Measurements from ENCODE around the gene RAB3A. TPM values are rescaled to one million over a fixed set of nuclear protein-coding genes. Genes with fewer than 3 reads are reported as not detected.

The RAB3A gene
- total and polyA plus RNA-seq, 9 of the 15 experiments (the other 6 are each of a cell fraction or from before 2014, with no cell fraction given) = 0.17 to 5.1 (median 0.90) TPM; not detected in 1

DNA sequence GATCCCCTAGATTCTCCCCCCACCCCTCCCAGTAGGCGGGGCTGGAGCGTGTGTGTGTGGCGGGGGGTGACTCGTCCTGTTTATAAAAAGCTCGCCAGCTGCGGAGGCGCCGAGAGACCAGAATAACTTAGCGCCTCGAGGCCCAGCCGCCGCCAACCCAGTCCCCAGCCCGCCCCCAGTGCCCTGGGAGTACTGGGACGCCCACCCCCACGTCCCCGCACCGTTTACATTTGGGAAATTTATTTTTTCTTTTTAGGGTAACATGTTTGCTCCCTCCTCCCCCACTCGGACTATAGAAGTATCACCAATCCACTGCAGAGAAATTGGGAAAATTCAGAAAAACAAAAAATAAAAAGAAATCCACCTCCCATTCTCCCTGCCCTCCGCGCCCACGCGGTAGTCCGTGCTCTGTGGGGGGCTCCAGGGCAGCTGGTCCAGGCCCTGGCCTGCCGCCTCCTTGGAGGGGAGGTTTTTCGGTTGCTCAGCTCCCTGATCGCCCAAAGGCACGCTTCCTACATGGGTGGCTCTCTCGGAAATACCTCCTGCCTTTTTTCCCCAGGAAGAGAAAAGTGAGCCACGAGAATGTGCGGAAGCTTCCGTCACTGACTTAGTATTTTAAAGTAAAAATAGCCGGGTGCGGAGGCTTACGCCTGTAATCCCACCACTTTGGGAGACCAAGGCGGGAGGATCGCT lies 1.5 kb upstream of the RAB3A start (continued):
- TF ChIP-seq, protein P1, sequence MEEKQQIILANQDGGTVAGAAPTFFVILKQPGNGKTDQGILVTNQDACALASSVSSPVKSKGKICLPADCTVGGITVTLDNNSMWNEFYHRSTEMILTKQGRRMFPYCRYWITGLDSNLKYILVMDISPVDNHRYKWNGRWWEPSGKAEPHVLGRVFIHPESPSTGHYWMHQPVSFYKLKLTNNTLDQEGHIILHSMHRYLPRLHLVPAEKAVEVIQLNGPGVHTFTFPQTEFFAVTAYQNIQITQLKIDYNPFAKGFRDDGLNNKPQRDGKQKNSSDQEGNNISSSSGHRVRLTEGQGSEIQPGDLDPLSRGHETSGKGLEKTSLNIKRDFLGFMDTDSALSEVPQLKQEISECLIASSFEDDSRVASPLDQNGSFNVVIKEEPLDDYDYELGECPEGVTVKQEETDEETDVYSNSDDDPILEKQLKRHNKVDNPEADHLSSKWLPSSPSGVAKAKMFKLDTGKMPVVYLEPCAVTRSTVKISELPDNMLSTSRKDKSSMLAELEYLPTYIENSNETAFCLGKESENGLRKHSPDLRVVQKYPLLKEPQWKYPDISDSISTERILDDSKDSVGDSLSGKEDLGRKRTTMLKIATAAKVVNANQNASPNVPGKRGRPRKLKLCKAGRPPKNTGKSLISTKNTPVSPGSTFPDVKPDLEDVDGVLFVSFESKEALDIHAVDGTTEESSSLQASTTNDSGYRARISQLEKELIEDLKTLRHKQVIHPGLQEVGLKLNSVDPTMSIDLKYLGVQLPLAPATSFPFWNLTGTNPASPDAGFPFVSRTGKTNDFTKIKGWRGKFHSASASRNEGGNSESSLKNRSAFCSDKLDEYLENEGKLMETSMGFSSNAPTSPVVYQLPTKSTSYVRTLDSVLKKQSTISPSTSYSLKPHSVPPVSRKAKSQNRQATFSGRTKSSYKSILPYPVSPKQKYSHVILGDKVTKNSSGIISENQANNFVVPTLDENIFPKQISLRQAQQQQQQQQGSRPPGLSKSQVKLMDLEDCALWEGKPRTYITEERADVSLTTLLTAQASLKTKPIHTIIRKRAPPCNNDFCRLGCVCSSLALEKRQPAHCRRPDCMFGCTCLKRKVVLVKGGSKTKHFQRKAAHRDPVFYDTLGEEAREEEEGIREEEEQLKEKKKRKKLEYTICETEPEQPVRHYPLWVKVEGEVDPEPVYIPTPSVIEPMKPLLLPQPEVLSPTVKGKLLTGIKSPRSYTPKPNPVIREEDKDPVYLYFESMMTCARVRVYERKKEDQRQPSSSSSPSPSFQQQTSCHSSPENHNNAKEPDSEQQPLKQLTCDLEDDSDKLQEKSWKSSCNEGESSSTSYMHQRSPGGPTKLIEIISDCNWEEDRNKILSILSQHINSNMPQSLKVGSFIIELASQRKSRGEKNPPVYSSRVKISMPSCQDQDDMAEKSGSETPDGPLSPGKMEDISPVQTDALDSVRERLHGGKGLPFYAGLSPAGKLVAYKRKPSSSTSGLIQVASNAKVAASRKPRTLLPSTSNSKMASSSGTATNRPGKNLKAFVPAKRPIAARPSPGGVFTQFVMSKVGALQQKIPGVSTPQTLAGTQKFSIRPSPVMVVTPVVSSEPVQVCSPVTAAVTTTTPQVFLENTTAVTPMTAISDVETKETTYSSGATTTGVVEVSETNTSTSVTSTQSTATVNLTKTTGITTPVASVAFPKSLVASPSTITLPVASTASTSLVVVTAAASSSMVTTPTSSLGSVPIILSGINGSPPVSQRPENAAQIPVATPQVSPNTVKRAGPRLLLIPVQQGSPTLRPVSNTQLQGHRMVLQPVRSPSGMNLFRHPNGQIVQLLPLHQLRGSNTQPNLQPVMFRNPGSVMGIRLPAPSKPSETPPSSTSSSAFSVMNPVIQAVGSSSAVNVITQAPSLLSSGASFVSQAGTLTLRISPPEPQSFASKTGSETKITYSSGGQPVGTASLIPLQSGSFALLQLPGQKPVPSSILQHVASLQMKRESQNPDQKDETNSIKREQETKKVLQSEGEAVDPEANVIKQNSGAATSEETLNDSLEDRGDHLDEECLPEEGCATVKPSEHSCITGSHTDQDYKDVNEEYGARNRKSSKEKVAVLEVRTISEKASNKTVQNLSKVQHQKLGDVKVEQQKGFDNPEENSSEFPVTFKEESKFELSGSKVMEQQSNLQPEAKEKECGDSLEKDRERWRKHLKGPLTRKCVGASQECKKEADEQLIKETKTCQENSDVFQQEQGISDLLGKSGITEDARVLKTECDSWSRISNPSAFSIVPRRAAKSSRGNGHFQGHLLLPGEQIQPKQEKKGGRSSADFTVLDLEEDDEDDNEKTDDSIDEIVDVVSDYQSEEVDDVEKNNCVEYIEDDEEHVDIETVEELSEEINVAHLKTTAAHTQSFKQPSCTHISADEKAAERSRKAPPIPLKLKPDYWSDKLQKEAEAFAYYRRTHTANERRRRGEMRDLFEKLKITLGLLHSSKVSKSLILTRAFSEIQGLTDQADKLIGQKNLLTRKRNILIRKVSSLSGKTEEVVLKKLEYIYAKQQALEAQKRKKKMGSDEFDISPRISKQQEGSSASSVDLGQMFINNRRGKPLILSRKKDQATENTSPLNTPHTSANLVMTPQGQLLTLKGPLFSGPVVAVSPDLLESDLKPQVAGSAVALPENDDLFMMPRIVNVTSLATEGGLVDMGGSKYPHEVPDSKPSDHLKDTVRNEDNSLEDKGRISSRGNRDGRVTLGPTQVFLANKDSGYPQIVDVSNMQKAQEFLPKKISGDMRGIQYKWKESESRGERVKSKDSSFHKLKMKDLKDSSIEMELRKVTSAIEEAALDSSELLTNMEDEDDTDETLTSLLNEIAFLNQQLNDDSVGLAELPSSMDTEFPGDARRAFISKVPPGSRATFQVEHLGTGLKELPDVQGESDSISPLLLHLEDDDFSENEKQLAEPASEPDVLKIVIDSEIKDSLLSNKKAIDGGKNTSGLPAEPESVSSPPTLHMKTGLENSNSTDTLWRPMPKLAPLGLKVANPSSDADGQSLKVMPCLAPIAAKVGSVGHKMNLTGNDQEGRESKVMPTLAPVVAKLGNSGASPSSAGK (IDR thresholded peaks at IDR 0.05) = peak; percentile 14; the same call in 1 of the 2 replicates
- TF ChIP-seq XRCC5 (IDR thresholded peaks at IDR 0.05; ENCODE audit: low read depth, low read length) (no peak), STAT5B (CRISPR knock-in tag; IDR thresholded peaks at IDR 0.05) (no peak), GABPA (tag; conservative IDR thresholded peaks at IDR 0.05; ENCODE audit: low read depth) (no peak), HNRNPK (IDR thresholded peaks at IDR 0.05; ENCODE audit: low read depth, low read length, poor library complexity, severe bottlenecking) (no peak), PHF8 (IDR thresholded peaks at IDR 0.05; ENCODE audit: borderline replicate concordance, low read length) (peak; percentile 28; the same call in 1 of the 2 replicates), KLF13 (tag; IDR thresholded peaks at IDR 0.05; ENCODE audit: borderline replicate concordance, low read depth) (no peak), NFXL1 (CRISPR knock-in tag; IDR thresholded peaks at IDR 0.05) (no peak), MCM2 (IDR thresholded peaks at IDR 0.05; ENCODE audit: low read depth) (no peak), ZNF644 (tag; IDR thresholded peaks at IDR 0.05; ENCODE audit: low read depth) (no peak), THRAP3 (IDR thresholded peaks at IDR 0.05; ENCODE audit: borderline replicate concordance) (0 out of 2 replicates have a peak, but pooled peaks have one; percentile 20), WHSC1 (IDR thresholded peaks at IDR 0.05; ENCODE audit: low read length) (no peak), FOXJ3 (CRISPR knock-in tag; IDR thresholded peaks at IDR 0.05) (no peak), ZKSCAN3 (CRISPR knock-in tag; IDR thresholded peaks at IDR 0.05) (no peak), SMARCC2 (IDR thresholded peaks at IDR 0.05; ENCODE audit: low read depth) (0 out of 2 replicates have a peak, but pooled peaks have one; percentile 11)
- TF ChIP-seq, protein P2, sequence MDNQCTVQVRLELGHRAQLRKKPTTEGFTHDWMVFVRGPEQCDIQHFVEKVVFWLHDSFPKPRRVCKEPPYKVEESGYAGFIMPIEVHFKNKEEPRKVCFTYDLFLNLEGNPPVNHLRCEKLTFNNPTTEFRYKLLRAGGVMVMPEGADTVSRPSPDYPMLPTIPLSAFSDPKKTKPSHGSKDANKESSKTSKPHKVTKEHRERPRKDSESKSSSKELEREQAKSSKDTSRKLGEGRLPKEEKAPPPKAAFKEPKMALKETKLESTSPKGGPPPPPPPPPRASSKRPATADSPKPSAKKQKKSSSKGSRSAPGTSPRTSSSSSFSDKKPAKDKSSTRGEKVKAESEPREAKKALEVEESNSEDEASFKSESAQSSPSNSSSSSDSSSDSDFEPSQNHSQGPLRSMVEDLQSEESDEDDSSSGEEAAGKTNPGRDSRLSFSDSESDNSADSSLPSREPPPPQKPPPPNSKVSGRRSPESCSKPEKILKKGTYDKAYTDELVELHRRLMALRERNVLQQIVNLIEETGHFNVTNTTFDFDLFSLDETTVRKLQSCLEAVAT (IDR thresholded peaks at IDR 0.05) = peak in 1 of 2 experiments; percentile 80; a peak in 2 of 4 replicates
